ENCODE data around the gene KCTD11.

The KCTD11 gene

DNA sequence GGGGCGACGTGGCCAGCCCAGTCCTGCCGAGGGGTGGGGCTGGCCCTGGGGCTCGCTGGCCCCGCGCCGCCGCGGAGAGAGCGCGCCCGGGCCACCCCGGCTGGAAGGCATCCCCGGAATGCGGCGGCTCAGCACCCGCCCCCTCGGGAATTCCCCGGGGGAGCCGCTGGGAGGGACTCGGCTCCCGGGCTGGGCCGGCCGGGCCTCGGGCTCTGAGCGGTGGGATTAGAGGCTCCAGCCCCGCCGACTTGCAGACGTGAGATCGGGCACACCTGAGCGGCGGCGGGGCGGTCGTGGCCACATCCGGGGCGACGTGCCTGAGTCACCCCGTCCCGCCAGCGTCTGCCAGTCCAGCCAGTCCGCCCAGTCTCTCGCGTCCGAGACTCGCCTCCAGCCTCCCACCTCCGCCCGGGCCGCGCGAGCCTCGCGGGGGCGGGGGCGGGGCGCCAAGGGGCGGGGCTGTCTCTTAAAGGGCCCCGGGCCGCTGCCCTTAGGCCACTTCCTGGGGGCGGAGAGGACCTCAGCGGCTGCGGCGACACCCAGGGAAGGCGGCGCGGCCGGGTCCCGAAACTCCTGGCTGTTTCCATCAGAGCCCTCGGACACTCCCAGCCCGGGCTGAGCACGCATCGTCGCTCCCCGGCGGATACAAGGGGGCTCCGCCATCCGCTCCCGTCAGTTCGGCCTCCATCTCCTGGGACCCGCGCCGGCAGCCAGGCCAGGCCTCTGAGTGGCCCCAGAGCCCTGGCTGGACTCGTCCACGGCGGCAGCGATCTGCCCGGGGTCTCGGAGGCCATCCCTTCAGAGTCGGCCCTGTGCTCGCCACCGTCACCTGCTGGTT lies at the start of gene KCTD11:
Gene KCTD11, plus strand, starts transcription at position 498 of the 838 bp plus-strand sequence.
- DNase-seq (ENCODE audit: extremely low read depth, low read depth) = peak; percentile 73
- TF ChIP-seq CTCF (IDR thresholded peaks at IDR 0.05; ENCODE audit: low read depth, low read length) = no peak; the same call in 1 of the 2 replicates

DNA sequence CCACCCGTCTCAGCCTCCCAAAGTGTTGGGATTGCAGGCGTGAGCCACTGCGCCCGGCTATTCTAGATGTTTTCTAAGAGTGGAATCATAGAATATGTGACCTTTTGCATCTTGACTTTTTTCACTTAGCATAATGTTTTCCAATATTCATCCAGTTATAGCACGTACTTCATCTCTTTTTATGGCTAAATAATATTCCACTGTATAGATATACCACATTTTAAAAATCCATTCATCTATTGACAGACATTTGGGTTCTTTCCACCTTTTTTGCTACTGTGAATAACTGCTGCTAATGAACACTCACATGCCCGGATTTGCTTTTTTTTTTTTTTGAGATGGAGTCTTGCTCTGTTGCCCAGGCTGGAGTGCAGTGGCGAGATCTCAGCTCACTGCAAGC lies 47.8 kb upstream of the KCTD11 start:
- DNase-seq (ENCODE audit: extremely low read depth, low read depth) = no peak
- no peak for TF ChIP-seq CTCF (IDR thresholded peaks at IDR 0.05; ENCODE audit: low read depth, low read length)

- no peak for TF ChIP-seq CTCF (IDR thresholded peaks at IDR 0.05; ENCODE audit: low read depth, low read length)
Observed at GRCh38 chr17:7306911-7307685, 44.9 kb upstream of the KCTD11 start, which contains the start of gene EIF5A. EIF5A (plus strand) TSS chr17:7307628; CDS start chr17:7309636, 2,008 bp downstream.

GRCh38 chr17:7307686-7308624 lies 44.0 kb upstream of the KCTD11 start:
- TF ChIP-seq CTCF (IDR thresholded peaks at IDR 0.05; ENCODE audit: low read depth, low read length) = no peak
- no peak for DNase-seq (ENCODE audit: extremely low read depth, low read depth)

More at GRCh38 chr17:7306911-7307685, 44.9 kb upstream of the KCTD11 start, which contains the start of gene EIF5A:
- DNase-seq (ENCODE audit: extremely low read depth, low read depth) = peak; percentile 100

DNA sequence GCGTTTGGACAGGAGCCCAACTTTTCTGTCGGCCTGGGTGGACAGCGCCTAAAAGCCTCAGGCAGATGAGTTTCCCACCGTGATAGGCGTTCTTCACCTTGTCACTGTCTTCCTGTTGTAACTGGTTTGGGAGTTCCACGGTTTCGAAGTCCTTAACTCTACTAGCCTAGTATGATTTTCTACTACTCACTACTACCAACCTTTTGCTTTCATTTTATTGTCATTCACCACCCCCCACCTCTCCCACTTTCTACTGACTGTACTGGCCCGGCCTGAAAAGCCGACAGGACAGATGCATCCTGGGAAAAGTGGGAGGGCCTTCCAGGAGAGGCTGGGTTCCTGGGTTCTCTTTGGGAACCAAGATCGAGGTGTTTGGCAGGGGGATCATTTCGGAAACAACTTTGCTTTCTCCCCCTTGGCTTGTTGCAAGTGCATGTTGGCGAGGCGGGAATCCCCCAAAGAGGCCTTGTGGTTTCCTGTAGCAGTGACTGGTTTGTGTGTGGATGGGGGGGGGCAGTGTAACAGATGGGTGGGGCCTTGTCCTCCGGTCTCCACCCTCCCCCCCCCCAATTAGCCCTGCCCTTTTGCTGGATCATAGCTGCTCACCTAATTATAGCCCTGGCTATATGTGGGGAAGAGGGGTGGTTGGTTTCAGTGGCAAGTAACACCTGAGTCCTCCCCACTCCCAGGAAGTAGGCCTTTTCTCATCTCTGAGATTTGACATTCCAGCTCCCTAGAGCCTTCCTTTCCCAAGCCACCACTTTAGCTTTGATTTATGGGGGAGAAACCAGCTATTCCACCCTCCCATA lies 43.1 kb upstream of the KCTD11 start:
- no peak for DNase-seq (ENCODE audit: extremely low read depth, low read depth)
- TF ChIP-seq CTCF (IDR thresholded peaks at IDR 0.05; ENCODE audit: low read depth, low read length) = no peak

- no peak for TF ChIP-seq CTCF (IDR thresholded peaks at IDR 0.05; ENCODE audit: low read depth, low read length)
- DNase-seq (ENCODE audit: extremely low read depth, low read depth) = no peak
Observed at GRCh38 chr17:7309628-7310027, 42.3 kb upstream of the KCTD11 start.

Data from AG09319 (cell line).